Spinal cord (tissue), 10 donors: ENCODE measurements around the gene SGMS1. TPM values are rescaled to one million over a fixed set of nuclear protein-coding genes. Genes with fewer than 3 reads are reported as not detected.

Source experiments
- DNase-seq, 6 donors: peaks; one replicate each; pipeline versions ENCODE4 v3.0.0 to v3.0.0-alpha.2; 2013 to 2015; ENCODE audit warnings: low spot score in 6 of 6, low read depth in 4 of 6
- H3K27ac ChIP-seq: one replicate; pipeline ENCODE4 v1.5.1; 2013; ENCODE audit warnings: low read depth, low read length, control low read depth
- H3K27me3 ChIP-seq: one replicate; pipeline ENCODE4 v1.6.1; 2013; ENCODE audit warnings: low read length; ENCODE audit not compliant: control insufficient read depth, insufficient read depth
- H3K36me3 ChIP-seq: one replicate; pipeline ENCODE4 v1.6.1; 2013; ENCODE audit warnings: low read length; ENCODE audit not compliant: control insufficient read depth, insufficient read depth
- H3K4me1 ChIP-seq: one replicate; pipeline ENCODE4 v1.6.1; 2013; ENCODE audit warnings: low read length; ENCODE audit not compliant: control insufficient read depth, insufficient read depth
- H3K4me3 ChIP-seq: one replicate; pipeline ENCODE4 v1.5.1; 2013; ENCODE audit warnings: low read depth, low read length, control low read depth
- H3K9me3 ChIP-seq: one replicate; pipeline ENCODE4 v1.6.1; 2013; ENCODE audit warnings: low read length; ENCODE audit not compliant: control insufficient read depth, insufficient read depth
- WGBS: methylation state at CpG from one replicate; pipeline ENCODE4 v1.1.5; 2013; ENCODE audit warnings: missing lambda C conversion rate; ENCODE audit not compliant: insufficient coverage; 5-methylcytosine and 5-hydroxymethylcytosine counted together
- polyA plus RNA-seq, 2 donors: library from polyadenylated mRNA; unstranded; fragments of 120-200 nt; gene quantifications; one replicate each; pipeline ENCODE4 v1.2.1, GENCODE V29; 2013; ENCODE audit not compliant: insufficient read length in 2 of 2
- total RNA-seq, 2 donors: library from RNA; depleted of rRNA in 1 of 2; stranded (reverse); fragments of 120-200 nt in 1 of 2; fragments of >200 nt in 1 of 2; gene quantifications; one replicate each; pipeline versions ENCODE4 v1.2.3 to v1.2.4, GENCODE V29; 2013 to 2014
- donor health status: healthy.

SGMS1 gene
- total and polyA plus RNA-seq, 4 donors, result 24.5 to 57.2 (median 40.5) TPM

DNA sequence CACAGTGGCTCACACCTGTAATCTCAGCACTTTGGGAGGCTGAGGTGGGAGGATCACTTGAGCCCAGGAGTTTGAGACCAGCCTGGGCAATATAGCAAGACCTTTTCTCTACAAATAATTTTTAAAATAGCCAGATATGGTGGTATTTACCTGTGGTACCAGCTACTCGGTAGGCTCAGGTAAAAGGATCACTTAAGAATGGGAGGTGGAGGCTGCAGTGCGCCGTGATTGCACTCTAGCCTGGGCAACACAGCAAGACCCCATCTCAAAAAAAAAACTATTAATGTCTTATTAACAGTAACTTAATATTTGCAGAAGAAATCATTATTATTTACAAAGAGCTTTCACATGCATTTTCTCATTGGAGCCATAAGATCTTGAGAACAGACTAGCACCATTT lies 103.6 kb downstream of the SGMS1 start:
- Histone ChIP-seq H3K27me3 (no peaks in the 10 kb centered on the region), H3K9me3 (no peaks in the 10 kb centered on the region), H3K4me3 (no peak overlapping the region), H3K27ac (no peak overlapping the region), H3K36me3 (no peaks in the 10 kb centered on the region), H3K4me1 (peaks cover 3% of the 10 kb centered on the region)
- no peak for DNase-seq
- no CpG with 5 or more reads among the region's 3 CpGs for WGBS

GRCh38 chr10:50517626-50518025 lies 106.1 kb downstream of the SGMS1 start:
- no peaks in the 10 kb centered on the region for H3K27me3 ChIP-seq
- peaks cover 3% of the 10 kb centered on the region for H3K4me1 ChIP-seq
- H3K4me3 ChIP-seq, result no peak overlapping the region
- no peaks in the 10 kb centered on the region for H3K36me3 ChIP-seq
- peak overlapping the region; percentile 12 for H3K27ac ChIP-seq
- DNase-seq, result no peak
- no peaks in the 10 kb centered on the region for H3K9me3 ChIP-seq
- WGBS, result no CpG with 5 or more reads among the region's 3 CpGs

GRCh38 chr10:50516171-50516570 lies 107.6 kb downstream of the SGMS1 start:
- peak in 2 of 6 donors; percentile 30 to 58 for DNase-seq
- Histone ChIP-seq H3K9me3 (no peaks in the 10 kb centered on the region), H3K4me3 (no peak overlapping the region), H3K36me3 (no peaks in the 10 kb centered on the region), H3K27ac (peak overlapping the region; percentile 52), H3K27me3 (no peaks in the 10 kb centered on the region), H3K4me1 (peaks cover 3% of the 10 kb centered on the region)
- WGBS, result no CpG with 5 or more reads among the region's 1 CpG

DNA sequence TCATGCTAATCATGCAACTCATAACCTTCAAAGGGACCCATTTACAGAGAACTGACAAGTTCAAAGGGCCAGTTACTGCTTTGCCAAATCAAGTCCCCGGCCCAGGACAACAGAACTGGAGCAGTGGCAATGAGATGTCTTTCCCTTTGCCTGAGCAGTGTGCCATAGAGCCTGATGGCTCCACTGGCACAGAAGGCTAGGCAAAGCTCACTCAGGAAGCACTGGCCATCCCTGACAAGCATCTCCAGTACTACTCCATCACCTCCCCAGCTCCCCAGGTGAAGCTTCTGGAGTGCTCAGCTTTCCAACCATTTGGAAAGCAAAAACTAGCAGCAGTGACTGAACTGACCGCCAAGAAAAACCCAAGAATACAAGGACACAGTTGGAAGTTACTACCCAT lies 108.3 kb downstream of the SGMS1 start:
- H3K27me3 ChIP-seq, result no peaks in the 10 kb centered on the region
- H3K9me3 ChIP-seq, result no peaks in the 10 kb centered on the region
- H3K4me3 ChIP-seq, result no peak overlapping the region
- WGBS, result 90% methylated on average over 1 of the region's 2 CpGs
- H3K36me3 ChIP-seq, result no peaks in the 10 kb centered on the region
- H3K27ac ChIP-seq, result peak overlapping the region; percentile 52
- H3K4me1 ChIP-seq, result peaks cover 3% of the 10 kb centered on the region
- no peak for DNase-seq

- H3K27me3 ChIP-seq, result no peaks in the 10 kb centered on the region
- H3K4me3 ChIP-seq, result no peak overlapping the region
- peak overlapping the region; percentile 52 for H3K27ac ChIP-seq
- H3K9me3 ChIP-seq, result no peaks in the 10 kb centered on the region
- WGBS, result 80% methylated on average over 2 of the region's 2 CpGs
- peaks cover 3% of the 10 kb centered on the region for H3K4me1 ChIP-seq
- no peaks in the 10 kb centered on the region for H3K36me3 ChIP-seq
- no peak for DNase-seq
Observed at GRCh38 chr10:50514995-50515394, 108.8 kb downstream of the SGMS1 start.

- H3K36me3 ChIP-seq, result no peaks in the 10 kb centered on the region
- WGBS, result 100% methylated on average over 1 of the region's 5 CpGs
- H3K9me3 ChIP-seq, result no peaks in the 10 kb centered on the region
- H3K27ac ChIP-seq, result no peak overlapping the region
- H3K4me1 ChIP-seq, result peaks cover 3% of the 10 kb centered on the region
- no peak overlapping the region for H3K4me3 ChIP-seq
- no peak for DNase-seq
- no peaks in the 10 kb centered on the region for H3K27me3 ChIP-seq
Observed at GRCh38 chr10:50513956-50514355, 109.8 kb downstream of the SGMS1 start.

DNA sequence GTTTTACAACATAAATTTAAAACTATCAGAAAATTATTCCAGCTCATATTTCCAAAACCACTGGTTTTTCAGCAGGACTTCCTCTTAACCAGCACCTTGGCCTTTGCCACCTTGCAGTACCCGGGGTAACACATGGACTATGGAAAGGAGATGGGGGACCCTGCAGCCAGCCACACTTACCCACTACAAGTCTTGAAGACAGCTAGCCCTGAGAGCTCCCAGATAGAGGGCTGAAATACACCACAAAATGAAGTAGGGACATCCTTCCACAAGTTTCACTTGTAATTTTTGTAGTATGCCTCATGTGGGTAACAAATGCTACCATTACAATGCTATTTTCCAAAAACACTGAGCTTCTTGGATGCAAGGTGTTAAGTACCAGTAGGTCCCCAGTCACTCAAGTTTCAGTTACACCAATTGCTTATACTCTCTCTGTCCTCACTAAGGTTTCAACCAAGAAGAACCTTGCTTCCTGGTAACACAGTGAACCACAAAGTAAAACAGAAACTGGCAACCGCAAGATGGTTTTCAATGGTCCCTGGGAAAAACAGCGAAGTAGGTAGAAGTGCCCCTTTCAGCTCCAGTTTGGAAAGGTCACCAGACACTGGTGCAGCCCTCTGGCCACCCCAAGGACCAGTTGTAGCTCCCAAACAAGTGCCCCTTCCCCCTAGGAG lies 110.9 kb downstream of the SGMS1 start:
- no peak for DNase-seq
- H3K9me3 ChIP-seq, result no peaks in the 10 kb centered on the region
- no peaks in the 10 kb centered on the region for H3K36me3 ChIP-seq
- peaks cover 3% of the 10 kb centered on the region for H3K4me1 ChIP-seq
- H3K27ac ChIP-seq, result no peak overlapping the region
- no peak overlapping the region for H3K4me3 ChIP-seq
- H3K27me3 ChIP-seq, result no peaks in the 10 kb centered on the region
- WGBS, result 95% methylated on average over 3 of the region's 3 CpGs

GRCh38 chr10:50512214-50512595 lies 111.6 kb downstream of the SGMS1 start:
- no peak for DNase-seq
- Histone ChIP-seq H3K9me3 (no peaks in the 10 kb centered on the region), H3K27ac (no peak overlapping the region), H3K4me1 (peaks cover 8% of the 10 kb centered on the region), H3K4me3 (no peak overlapping the region), H3K27me3 (no peaks in the 10 kb centered on the region), H3K36me3 (no peaks in the 10 kb centered on the region)
- whole genome bisulfite sequencing, result no CpG with 5 or more reads among the region's 1 CpG

- Histone ChIP-seq H3K27me3 (no peaks in the 10 kb centered on the region), H3K27ac (peak overlapping the region; percentile 15), H3K36me3 (no peaks in the 10 kb centered on the region), H3K9me3 (no peaks in the 10 kb centered on the region), H3K4me1 (peaks cover 13% of the 10 kb centered on the region), H3K4me3 (no peak overlapping the region)
- WGBS, result 83% methylated on average over 1 of the region's 5 CpGs
- DNase-seq, result no peak
Observed at GRCh38 chr10:50511492-50512213, 112.1 kb downstream of the SGMS1 start.
